ENCODE measurements around the gene XRCC1.

DNA sequence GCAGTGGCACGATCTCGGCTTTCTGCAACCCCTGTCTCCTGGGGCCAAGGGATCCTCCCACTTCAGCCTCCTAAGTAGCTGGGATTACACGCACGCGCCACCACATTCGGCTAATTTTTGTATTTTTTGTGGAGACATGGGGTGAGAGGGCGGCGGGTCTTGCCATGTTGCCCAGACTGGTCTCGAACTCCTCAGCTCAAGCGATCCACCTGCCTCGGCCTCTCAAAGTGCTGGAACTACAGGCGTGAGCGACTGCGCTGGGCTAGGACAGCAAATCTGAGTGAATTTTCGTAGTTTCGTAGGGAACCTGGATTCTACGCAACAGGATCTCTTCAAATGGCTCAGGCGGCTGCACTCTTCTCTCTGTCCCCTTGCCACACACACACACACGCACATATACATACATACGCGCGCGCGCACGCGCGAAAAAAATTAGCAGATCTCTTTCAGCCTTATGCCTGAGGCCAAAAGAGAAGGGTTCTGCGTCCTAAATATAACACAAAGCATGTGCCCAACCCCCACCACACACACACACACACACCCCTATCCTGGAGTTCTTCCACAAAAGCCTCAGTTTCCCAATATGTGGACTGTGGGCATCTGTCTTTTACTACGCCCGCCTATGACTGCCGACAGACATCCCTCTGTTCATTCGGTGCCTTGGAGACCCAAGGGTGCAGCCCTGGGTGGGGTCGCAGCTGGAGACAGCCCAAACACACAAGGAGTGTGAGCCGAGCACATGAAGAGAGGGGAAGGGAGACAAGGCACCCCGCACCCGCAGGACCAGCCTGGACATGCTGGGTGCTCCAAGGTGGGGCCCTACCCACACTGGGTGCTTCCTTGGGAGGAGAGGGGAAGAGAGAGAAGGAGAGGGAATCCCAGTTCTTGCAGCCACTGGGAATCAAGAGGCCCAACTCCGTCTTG, 890 bp upstream of the XRCC1 start:
- TF ChIP-seq, protein P1, sequence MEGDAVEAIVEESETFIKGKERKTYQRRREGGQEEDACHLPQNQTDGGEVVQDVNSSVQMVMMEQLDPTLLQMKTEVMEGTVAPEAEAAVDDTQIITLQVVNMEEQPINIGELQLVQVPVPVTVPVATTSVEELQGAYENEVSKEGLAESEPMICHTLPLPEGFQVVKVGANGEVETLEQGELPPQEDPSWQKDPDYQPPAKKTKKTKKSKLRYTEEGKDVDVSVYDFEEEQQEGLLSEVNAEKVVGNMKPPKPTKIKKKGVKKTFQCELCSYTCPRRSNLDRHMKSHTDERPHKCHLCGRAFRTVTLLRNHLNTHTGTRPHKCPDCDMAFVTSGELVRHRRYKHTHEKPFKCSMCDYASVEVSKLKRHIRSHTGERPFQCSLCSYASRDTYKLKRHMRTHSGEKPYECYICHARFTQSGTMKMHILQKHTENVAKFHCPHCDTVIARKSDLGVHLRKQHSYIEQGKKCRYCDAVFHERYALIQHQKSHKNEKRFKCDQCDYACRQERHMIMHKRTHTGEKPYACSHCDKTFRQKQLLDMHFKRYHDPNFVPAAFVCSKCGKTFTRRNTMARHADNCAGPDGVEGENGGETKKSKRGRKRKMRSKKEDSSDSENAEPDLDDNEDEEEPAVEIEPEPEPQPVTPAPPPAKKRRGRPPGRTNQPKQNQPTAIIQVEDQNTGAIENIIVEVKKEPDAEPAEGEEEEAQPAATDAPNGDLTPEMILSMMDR (IDR thresholded peaks at IDR 0.05; ENCODE audit: low read length), result no peak
- no peak for TF ChIP-seq EZH2 (optimal IDR thresholded peaks at IDR 0.05; ENCODE audit: low read depth, low read length)
- TF ChIP-seq EZH2phosphoT487 (IDR thresholded peaks at IDR 0.05; ENCODE audit: low read length), result no peak
